ENCODE data around the gene CNTLN.
"Not testable (repeated sequence)": the region's sequence is repeated elsewhere in the genome, so short reads cannot be mapped to it uniquely, and the experiment has no call there.

Gene CNTLN

GRCh38 chr9:17422994-17423680 lies 288.3 kb downstream of the CNTLN start:
- no peak for DNase-seq (ENCODE audit: low read depth)

GRCh38 chr9:17423681-17424011 lies 288.8 kb downstream of the CNTLN start:
- DNase-seq (ENCODE audit: low read depth): no peak

- no peak for DNase-seq (ENCODE audit: low read depth)
Observed at GRCh38 chr9:17425384-17425783, 290.5 kb downstream of the CNTLN start.

GRCh38 chr9:17433526-17433925 lies 298.7 kb downstream of the CNTLN start:
- DNase-seq (ENCODE audit: low read depth): no peak

GRCh38 chr9:17436854-17437253 lies 302.0 kb downstream of the CNTLN start:
- no peak for DNase-seq (ENCODE audit: low read depth)

GRCh38 chr9:17437813-17438212 lies 303.0 kb downstream of the CNTLN start:
- no peak for DNase-seq (ENCODE audit: low read depth)

GRCh38 chr9:17445126-17445525 lies 310.3 kb downstream of the CNTLN start:
- DNase-seq (ENCODE audit: low read depth): not testable (repeated sequence)

GRCh38 chr9:17453751-17454150 lies 318.9 kb downstream of the CNTLN start:
- no peak for DNase-seq (ENCODE audit: low read depth)

- peak; percentile 7 for DNase-seq (ENCODE audit: low read depth)
Observed at GRCh38 chr9:17462869-17463464, 328.1 kb downstream of the CNTLN start.

- DNase-seq (ENCODE audit: low read depth): no peak
Observed at GRCh38 chr9:17470036-17470813, 335.4 kb downstream of the CNTLN start.

- DNase-seq (ENCODE audit: low read depth): no peak
Observed at GRCh38 chr9:17472126-17472525, 337.3 kb downstream of the CNTLN start.

GRCh38 chr9:17476401-17476800 lies 341.6 kb downstream of the CNTLN start:
- no peak for DNase-seq (ENCODE audit: low read depth)

- no peak for DNase-seq (ENCODE audit: low read depth)
Observed at GRCh38 chr9:17477816-17478215, 343.0 kb downstream of the CNTLN start.

- DNase-seq (ENCODE audit: low read depth): no peak
Observed at GRCh38 chr9:17480966-17481365, 346.1 kb downstream of the CNTLN start.

GRCh38 chr9:17481565-17481964 lies 346.7 kb downstream of the CNTLN start:
- DNase-seq (ENCODE audit: low read depth): no peak

GRCh38 chr9:17484906-17485305 lies 350.1 kb downstream of the CNTLN start:
- no peak for DNase-seq (ENCODE audit: low read depth)

GRCh38 chr9:17486396-17486795 lies 351.6 kb downstream of the CNTLN start:
- no peak for DNase-seq (ENCODE audit: low read depth)

- no peak for DNase-seq (ENCODE audit: low read depth)
Observed at GRCh38 chr9:17487467-17487866, 352.6 kb downstream of the CNTLN start.

- no peak for DNase-seq (ENCODE audit: low read depth)
Observed at GRCh38 chr9:17488662-17489061, 353.8 kb downstream of the CNTLN start.

- no peak for DNase-seq (ENCODE audit: low read depth)
Observed at GRCh38 chr9:17490110-17490509, 355.3 kb downstream of the CNTLN start.

- no peak for DNase-seq (ENCODE audit: low read depth)
Observed at GRCh38 chr9:17491780-17492179, 356.9 kb downstream of the CNTLN start.

- no peak for DNase-seq (ENCODE audit: low read depth)
Observed at GRCh38 chr9:17503196-17503595, 368.4 kb downstream of the CNTLN start.

GRCh38 chr9:17509151-17509550 lies 374.3 kb downstream of the CNTLN start:
- DNase-seq (ENCODE audit: low read depth): no peak
